MCF 10A (cell line): ENCODE measurements around the gene COPZ2. TPM values are rescaled to one million over a fixed set of nuclear protein-coding genes. Genes with fewer than 3 reads are reported as not detected.

Experiments
- BruUV-seq: library from RNA; stranded (reverse); fragments of 400-500 nt; replicated peaks from 2 replicates; lab custom pipeline; 2021; lab: Mats Ljungman, UMichigan
- CTCF ChIA-PET: fragments of 300-600 bp; sonication (Branson Sonifier 250); formaldehyde crosslinking; extraction: SDS; loops from one replicate; lab custom pipeline; 2021; ENCODE audit warnings: antibody characterized with exemption, inconsistent platforms; lab: Yijun Ruan, JAX
- POLR2A ChIA-PET: fragments of 300-600, 350-650 bp; sonication (Branson Sonifier 250); formaldehyde crosslinking; extraction: SDS; loops from one replicate; lab custom pipeline; 2020; ENCODE audit warnings: antibody characterized with exemption, inconsistent platforms; lab: Yijun Ruan, JAX
- DNase-seq: peaks from one replicate; pipeline ENCODE4 v3.0.0-alpha.2; 2018; ENCODE audit not compliant: unreplicated experiment
- H3K27ac Mint-ChIP-seq: one replicate; pipeline ENCODE4 v1.8.0; 2022; ENCODE audit warnings: mild to moderate bottlenecking, low read depth, mixed read lengths; ENCODE audit not compliant: unreplicated experiment
- H3K27me3 Mint-ChIP-seq: one replicate; pipeline ENCODE4 v1.8.0; 2022; ENCODE audit warnings: mixed read lengths; ENCODE audit not compliant: insufficient read depth, unreplicated experiment
- H3K36me3 Mint-ChIP-seq: one replicate; pipeline ENCODE4 v1.8.0; 2022; ENCODE audit warnings: mild to moderate bottlenecking, moderate library complexity, mixed read lengths; ENCODE audit not compliant: insufficient read depth, unreplicated experiment
- H3K4me1 Mint-ChIP-seq: one replicate; pipeline ENCODE4 v1.8.0; 2022; ENCODE audit warnings: mixed read lengths; ENCODE audit not compliant: insufficient read depth, unreplicated experiment
- H3K4me3 Mint-ChIP-seq: one replicate; pipeline ENCODE4 v1.8.0; 2022; ENCODE audit warnings: mild to moderate bottlenecking, moderate library complexity, mixed read lengths; ENCODE audit not compliant: unreplicated experiment
- H3K9me3 Mint-ChIP-seq: one replicate; pipeline ENCODE4 v1.8.0; 2022; ENCODE audit warnings: mixed read lengths; ENCODE audit not compliant: unreplicated experiment
- CTCF ChIP-seq: fragments of 200-600 bp; IDR thresholded peaks from one replicate; pipeline ENCODE4 v1.8.0; 2022; ENCODE audit warnings: antibody characterized with exemption, mild to moderate bottlenecking; ENCODE audit not compliant: unreplicated experiment
- intact Hi-C: fragments of 100-400 bp; cut with micrococcal nuclease; formaldehyde crosslinking; loops from 2 replicates; pipeline ENCODE4 v1.14.1; 2022
- total RNA-seq: library from RNA; stranded (reverse); gene quantifications from 2 replicates; pipeline ENCODE4 v1.2.3, GENCODE V29; 2022

COPZ2 gene
- total RNA-seq, 1 experiment from 2014 or later, result not detected

- Mint-ChIP-seq H3K4me3 (no peak overlapping the region), H3K36me3 (no peaks in the 10 kb centered on the region), H3K27ac (peak overlapping the region; percentile 90), H3K9me3 (no peaks in the 10 kb centered on the region), H3K27me3 (no peaks in the 10 kb centered on the region), H3K4me1 (peaks cover 28% of the 10 kb centered on the region)
- ChIA-PET CTCF (interaction anchor here (0.6 to 7.1 kb wide), 8 partner anchors 14 to 100 kb away, joined by 3 to 202 read pairs (median 4); partner anchors contain the start of gene NFE2L1), POLR2A (interaction anchor here (0.6 to 3.5 kb wide), 11 partner anchors 8 to 77 kb away, joined by 3 to 92 read pairs (median 4); partner anchors contain the start of genes NFE2L1 and SNX11)
- no peak for DNase-seq
- TF ChIP-seq CTCF, result no peak
- BruUV-seq, result no TSS peak
- intact Hi-C loops, result no loop called here
Observed at GRCh38 chr17:48030531-48030930, 7.1 kb downstream of the COPZ2 start.

GRCh38 chr17:48028736-48029135 lies 8.9 kb downstream of the COPZ2 start:
- Mint-ChIP-seq H3K4me1 (peaks cover 43% of the 10 kb centered on the region), H3K36me3 (peaks cover 10% of the 10 kb centered on the region), H3K27me3 (no peaks in the 10 kb centered on the region), H3K4me3 (no peak overlapping the region), H3K9me3 (no peaks in the 10 kb centered on the region), H3K27ac (no peak overlapping the region)
- TF ChIP-seq CTCF, result no peak
- DNase-seq, result no peak
- intact Hi-C loops, result no loop called here
- CTCF ChIA-PET, result interaction anchor here (3.8 to 7.1 kb wide), 2 partner anchors 38 to 50 kb away, joined by 42 to 202 read pairs; no protein-coding TSS in a partner anchor
- POLR2A ChIA-PET, result interaction anchor here (1.6 to 5.0 kb wide), 4 partner anchors 18 to 101 kb away, joined by 4 to 220 read pairs (median 83); partner anchors contain the start of gene NFE2L1
- BruUV-seq, result no TSS peak

- ChIA-PET CTCF (interaction anchor here (0.7 to 7.1 kb wide), 15 partner anchors 8 to 311 kb away, joined by 3 to 202 read pairs (median 13); partner anchors contain the start of genes NFE2L1 and SNX11), POLR2A (interaction anchor here (1.0 to 5.0 kb wide), 12 partner anchors 9 to 888 kb away, joined by 3 to 220 read pairs (median 20); partner anchors contain the start of genes CBX1, NFE2L1 and SNX11)
- Mint-ChIP-seq H3K4me1 (peaks cover 49% of the 10 kb centered on the region), H3K27me3 (no peaks in the 10 kb centered on the region), H3K9me3 (no peaks in the 10 kb centered on the region), H3K4me3 (no peak overlapping the region), H3K36me3 (peaks cover 10% of the 10 kb centered on the region), H3K27ac (no peak overlapping the region)
- no peak for DNase-seq
- no TSS peak for BruUV-seq
- no peak for TF ChIP-seq CTCF
- intact Hi-C loops, result no loop called here
Observed at GRCh38 chr17:48027322-48027981, 10.1 kb downstream of the COPZ2 start.
